ENCODE results near the gene FREM3. TPM values are rescaled to one million over a fixed set of nuclear protein-coding genes. Genes with fewer than 3 reads are reported as not detected.
"Not testable (repeated sequence)": the region's sequence is repeated elsewhere in the genome, so short reads cannot be mapped to it uniquely, and the experiment has no call there.

FREM3 gene
- total RNA-seq, 1 donor from 2014 or later, result not detected

DNA sequence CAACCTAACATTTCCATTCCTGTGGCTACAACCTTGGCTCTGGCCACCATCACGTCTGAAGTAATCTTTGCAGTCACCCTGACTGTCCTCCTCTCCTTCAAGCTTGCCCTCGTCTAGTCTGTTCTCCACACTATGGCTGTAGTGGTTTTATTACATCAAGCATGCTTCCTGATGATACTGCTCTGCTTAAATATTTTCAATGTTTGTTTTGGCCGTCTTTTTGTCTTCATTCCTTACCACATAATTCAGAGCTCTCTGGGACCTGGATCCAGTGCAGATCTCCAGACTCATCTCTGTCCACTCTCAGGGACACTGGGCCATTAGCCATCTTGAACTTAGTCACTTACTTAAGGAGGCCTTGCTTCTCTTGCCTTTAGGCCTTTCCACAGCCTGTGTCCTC lies 27.7 kb upstream of the FREM3 start:
- TF ChIP-seq, protein P1, sequence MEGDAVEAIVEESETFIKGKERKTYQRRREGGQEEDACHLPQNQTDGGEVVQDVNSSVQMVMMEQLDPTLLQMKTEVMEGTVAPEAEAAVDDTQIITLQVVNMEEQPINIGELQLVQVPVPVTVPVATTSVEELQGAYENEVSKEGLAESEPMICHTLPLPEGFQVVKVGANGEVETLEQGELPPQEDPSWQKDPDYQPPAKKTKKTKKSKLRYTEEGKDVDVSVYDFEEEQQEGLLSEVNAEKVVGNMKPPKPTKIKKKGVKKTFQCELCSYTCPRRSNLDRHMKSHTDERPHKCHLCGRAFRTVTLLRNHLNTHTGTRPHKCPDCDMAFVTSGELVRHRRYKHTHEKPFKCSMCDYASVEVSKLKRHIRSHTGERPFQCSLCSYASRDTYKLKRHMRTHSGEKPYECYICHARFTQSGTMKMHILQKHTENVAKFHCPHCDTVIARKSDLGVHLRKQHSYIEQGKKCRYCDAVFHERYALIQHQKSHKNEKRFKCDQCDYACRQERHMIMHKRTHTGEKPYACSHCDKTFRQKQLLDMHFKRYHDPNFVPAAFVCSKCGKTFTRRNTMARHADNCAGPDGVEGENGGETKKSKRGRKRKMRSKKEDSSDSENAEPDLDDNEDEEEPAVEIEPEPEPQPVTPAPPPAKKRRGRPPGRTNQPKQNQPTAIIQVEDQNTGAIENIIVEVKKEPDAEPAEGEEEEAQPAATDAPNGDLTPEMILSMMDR (IDR thresholded peaks at IDR 0.05; ENCODE audit: insufficient read depth, low read length, severe bottlenecking), result no peak
- DNase-seq (ENCODE audit: low read depth) (no peak), FAIRE-seq (no peak)
- Histone ChIP-seq H3K36me3 (ENCODE audit: control insufficient read depth, insufficient read depth, low read length) (no peaks in the 10 kb centered on the region), H3K27me3 (ENCODE audit: control insufficient read depth, insufficient read depth, low read length) (no peaks in the 10 kb centered on the region), H3K4me3 (ENCODE audit: low read depth, low read length) (no peak overlapping the region)

DNA sequence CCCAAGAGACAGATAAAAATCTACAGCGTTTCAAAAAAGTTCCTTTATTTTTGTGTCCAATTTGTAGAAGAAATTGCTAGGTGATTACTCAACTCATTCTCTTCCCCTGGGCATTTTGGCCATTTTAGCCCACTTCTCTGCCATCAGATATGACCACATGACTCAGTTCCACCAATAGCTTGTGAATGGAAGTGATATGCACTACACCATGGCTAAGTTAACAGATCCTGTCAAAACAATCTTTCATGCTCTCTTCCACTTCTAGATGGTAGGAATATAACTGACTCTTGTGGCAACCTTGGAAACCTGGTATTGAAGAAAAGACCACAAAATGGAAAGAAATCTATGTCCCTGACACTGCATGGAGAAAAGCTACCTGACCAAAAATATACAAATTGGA lies 26.2 kb upstream of the FREM3 start:
- no peaks in the 10 kb centered on the region for H3K27me3 ChIP-seq (ENCODE audit: control insufficient read depth, insufficient read depth, low read length)
- no peak overlapping the region for H3K4me3 ChIP-seq (ENCODE audit: low read depth, low read length)
- no peak for DNase-seq (ENCODE audit: low read depth)
- FAIRE-seq, result no peak
- TF ChIP-seq, protein P1 (IDR thresholded peaks at IDR 0.05; ENCODE audit: insufficient read depth, low read length, severe bottlenecking), result no peak
- H3K36me3 ChIP-seq (ENCODE audit: control insufficient read depth, insufficient read depth, low read length), result no peaks in the 10 kb centered on the region

DNA sequence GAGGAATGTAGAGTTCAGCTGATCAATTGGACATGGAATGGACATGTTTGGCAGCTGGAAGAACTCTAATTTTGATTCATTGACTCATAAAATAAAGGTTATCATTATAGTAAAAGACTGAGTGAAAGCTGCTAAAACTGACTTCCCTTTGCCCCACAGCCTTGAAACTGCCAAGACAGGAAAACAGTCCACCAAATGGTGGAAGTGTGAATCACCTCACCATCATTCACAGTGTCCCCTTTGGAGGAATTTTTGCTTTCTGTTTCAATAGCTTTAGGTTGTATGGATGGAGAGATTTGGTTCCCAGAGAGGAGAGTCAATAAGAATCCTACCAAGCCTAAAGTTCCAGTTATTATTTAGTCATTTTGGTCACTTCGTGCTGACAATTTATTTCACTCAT lies 20.8 kb upstream of the FREM3 start:
- Histone ChIP-seq H3K4me3 (ENCODE audit: low read depth, low read length) (no peak overlapping the region), H3K27me3 (ENCODE audit: control insufficient read depth, insufficient read depth, low read length) (no peaks in the 10 kb centered on the region), H3K36me3 (ENCODE audit: control insufficient read depth, insufficient read depth, low read length) (no peaks in the 10 kb centered on the region)
- TF ChIP-seq, protein P1 (IDR thresholded peaks at IDR 0.05; ENCODE audit: insufficient read depth, low read length, severe bottlenecking), result no peak
- DNase-seq (ENCODE audit: low read depth) (no peak), FAIRE-seq (no peak)

DNA sequence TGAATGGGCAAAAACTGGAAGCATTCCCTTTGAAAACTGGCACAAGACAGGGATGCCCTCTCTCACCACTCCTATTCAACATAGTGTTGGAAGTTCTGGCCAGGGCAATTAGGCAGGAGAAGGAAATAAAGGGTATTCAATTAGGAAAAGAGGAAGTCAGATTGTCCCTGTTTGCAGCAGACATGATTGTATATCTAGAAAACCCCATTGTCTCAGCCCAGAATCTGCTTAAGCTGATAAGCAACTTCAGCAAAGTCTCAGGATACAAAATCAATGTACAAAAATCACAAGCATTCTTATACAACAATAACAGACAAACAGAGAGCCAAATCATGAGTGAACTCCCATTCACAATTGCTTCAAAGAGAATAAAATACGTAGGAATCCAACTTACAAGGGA lies 18.3 kb upstream of the FREM3 start:
- H3K4me3 ChIP-seq (ENCODE audit: low read depth, low read length); FAIRE-seq; H3K27me3 ChIP-seq (ENCODE audit: control insufficient read depth, insufficient read depth, low read length); DNase-seq (ENCODE audit: low read depth); H3K36me3 ChIP-seq (ENCODE audit: control insufficient read depth, insufficient read depth, low read length): not testable (repeated sequence)

DNA sequence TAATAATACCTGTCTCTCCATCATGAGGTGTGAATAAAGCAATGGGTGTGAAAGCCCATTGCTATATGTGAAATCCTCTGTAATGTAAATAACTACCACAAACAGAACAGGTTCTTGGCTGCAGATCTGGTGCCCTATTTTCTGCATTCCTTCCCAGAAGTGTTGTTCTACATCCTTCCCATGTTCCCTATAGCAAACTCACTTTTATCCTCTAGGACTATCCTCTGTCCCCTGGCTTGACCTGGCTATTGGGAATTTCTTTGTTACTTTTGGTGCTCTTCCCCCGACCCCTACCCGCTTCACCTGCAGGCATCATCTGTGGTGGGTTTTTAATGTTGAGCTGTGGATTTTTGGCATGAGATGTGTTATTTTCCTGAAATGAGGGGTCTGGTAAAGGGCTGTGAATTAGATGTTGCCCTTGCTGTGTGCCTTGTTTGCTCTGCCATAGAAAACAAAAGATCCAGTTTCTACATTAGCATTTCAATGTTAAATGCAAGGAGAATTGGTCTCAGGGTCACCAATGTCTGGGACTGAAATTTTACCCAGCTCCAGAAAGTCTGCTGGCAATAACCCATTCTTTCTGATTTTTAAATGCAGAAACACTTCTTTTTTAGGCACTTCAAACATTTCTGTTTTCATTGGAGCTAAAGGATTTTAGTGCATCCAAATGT lies 13.6 kb upstream of the FREM3 start:
- no peak for FAIRE-seq
- Histone ChIP-seq H3K4me3 (ENCODE audit: low read depth, low read length) (no peak overlapping the region), H3K27me3 (ENCODE audit: control insufficient read depth, insufficient read depth, low read length) (no peaks in the 10 kb centered on the region), H3K36me3 (ENCODE audit: control insufficient read depth, insufficient read depth, low read length) (no peaks in the 10 kb centered on the region)
- DNase-seq (ENCODE audit: low read depth), result no peak
- TF ChIP-seq, protein P1 (IDR thresholded peaks at IDR 0.05; ENCODE audit: insufficient read depth, low read length, severe bottlenecking), result no peak

DNA sequence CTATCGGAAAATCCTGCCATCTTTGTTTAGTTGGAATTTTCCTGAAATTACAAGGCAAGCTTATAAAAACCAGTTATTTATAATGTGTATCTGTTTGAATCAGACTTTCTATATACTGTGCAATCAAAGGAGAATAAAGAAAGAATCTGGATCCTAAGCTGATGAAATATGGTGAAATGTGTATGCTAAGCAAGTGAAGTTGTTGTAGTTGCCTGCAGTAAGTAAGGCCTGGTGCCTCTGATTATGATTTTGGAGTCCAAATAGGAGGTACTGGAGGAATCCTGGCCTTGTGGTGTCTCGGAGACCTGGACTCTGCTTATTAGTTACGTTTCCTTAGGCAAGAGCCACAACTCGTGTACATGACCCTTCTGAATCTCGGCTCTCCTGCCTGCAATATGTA lies 13.1 kb upstream of the FREM3 start:
- DNase-seq (ENCODE audit: low read depth) (no peak), FAIRE-seq (no peak)
- no peak overlapping the region for H3K4me3 ChIP-seq (ENCODE audit: low read depth, low read length)
- H3K36me3 ChIP-seq (ENCODE audit: control insufficient read depth, insufficient read depth, low read length), result no peaks in the 10 kb centered on the region
- no peaks in the 10 kb centered on the region for H3K27me3 ChIP-seq (ENCODE audit: control insufficient read depth, insufficient read depth, low read length)
- TF ChIP-seq, protein P1 (IDR thresholded peaks at IDR 0.05; ENCODE audit: insufficient read depth, low read length, severe bottlenecking), result no peak

Measured in bronchial epithelial cell (primary cell).